Liver (tissue), 9 donors: ENCODE data around the gene SETD3. TPM values are rescaled to one million over a fixed set of nuclear protein-coding genes. Genes with fewer than 3 reads are reported as not detected.

ENCODE experiments used
- DNase-seq: peaks from one replicate; pipeline ENCODE4 v3.0.0-alpha.2; 2017; ENCODE audit warnings: low spot score
- H3K27ac ChIP-seq, 2 donors: one replicate each; pipeline ENCODE4 v1.7.0; 2013; ENCODE audit warnings: inconsistent platforms in 2 of 2, low read length in 2 of 2, control low read depth in 1 of 2, low read depth in 1 of 2, mild to moderate bottlenecking in 1 of 2
- H3K27me3 ChIP-seq, 4 donors: one replicate each; pipeline versions ENCODE4 v1.6.1 to v1.7.0; 2013; ENCODE audit warnings: low read length in 3 of 4, inconsistent platforms in 1 of 4, mild to moderate bottlenecking in 1 of 4, moderate library complexity in 1 of 4; ENCODE audit not compliant: control insufficient read depth in 4 of 4, insufficient read depth in 4 of 4
- H3K36me3 ChIP-seq, 4 donors: one replicate each; pipeline versions ENCODE4 v1.6.1 to v1.7.0; 2013; ENCODE audit warnings: low read length in 3 of 4, mild to moderate bottlenecking in 3 of 4, low read depth in 1 of 4, moderate library complexity in 1 of 4; ENCODE audit not compliant: control insufficient read depth in 4 of 4, insufficient read depth in 3 of 4
- H3K4me1 ChIP-seq, 4 donors: one replicate each; pipeline versions ENCODE4 v1.6.1 to v1.7.0; 2013; ENCODE audit warnings: low read length in 3 of 4, mild to moderate bottlenecking in 3 of 4, moderate library complexity in 1 of 4; ENCODE audit not compliant: control insufficient read depth in 4 of 4, insufficient read depth in 4 of 4
- H3K4me3 ChIP-seq, 3 donors: one replicate each; pipeline versions ENCODE4 v1.6.1 to v1.7.0; 2013; ENCODE audit warnings: low read length in 3 of 3, control low read depth in 1 of 3, low read depth in 1 of 3, mild to moderate bottlenecking in 1 of 3
- H3K9ac ChIP-seq, 2 donors: one replicate each; pipeline ENCODE4 v1.7.0; 2013; ENCODE audit warnings: low read length in 2 of 2, mild to moderate bottlenecking in 2 of 2, moderate library complexity in 2 of 2, control low read depth in 1 of 2, low read depth in 1 of 2
- H3K9me3 ChIP-seq, 4 donors: one replicate each; pipeline versions ENCODE4 v1.6.1 to v1.7.0; 2013; ENCODE audit warnings: low read length in 3 of 4; ENCODE audit not compliant: control insufficient read depth in 4 of 4
- CTCF ChIP-seq: fragments of 150-350 bp; IDR thresholded peaks from 2 replicates; pipeline ENCODE4 v1.5.1; 2017; ENCODE audit warnings: improper control_type of control experiment, low read depth, low read length; ENCODE audit not compliant: missing input control
- EGR1 ChIP-seq, 2 donors: IDR thresholded peaks; 2 replicates each; pipeline ENCODE4 v1.6.1; 2016 to 2018; ENCODE audit warnings: antibody characterized with exemption in 2 of 2, low read depth in 2 of 2
- FOXA1 ChIP-seq: IDR thresholded peaks from 2 replicates; pipeline ENCODE4 v1.6.1; 2016; ENCODE audit warnings: antibody characterized with exemption
- FOXA2 ChIP-seq: IDR thresholded peaks from 2 replicates; pipeline ENCODE4 v1.6.1; 2016; ENCODE audit warnings: antibody characterized with exemption
- GABPA ChIP-seq, 2 donors: IDR thresholded peaks in 1 of 2; conservative IDR thresholded peaks in 1 of 2; 2 replicates each; pipeline ENCODE4 v1.6.1; 2016; ENCODE audit warnings: antibody characterized with exemption in 2 of 2, mild to moderate bottlenecking in 1 of 2, moderate library complexity in 1 of 2
- HNF4A ChIP-seq, 2 donors: conservative IDR thresholded peaks; 2 replicates each; pipeline ENCODE4 v1.6.1; 2016; ENCODE audit warnings: antibody characterized with exemption in 2 of 2, mild to moderate bottlenecking in 2 of 2
- HNF4G ChIP-seq: IDR thresholded peaks from 2 replicates; pipeline ENCODE4 v1.6.1; 2016; ENCODE audit warnings: antibody characterized with exemption
- JUND ChIP-seq, 2 donors: IDR thresholded peaks; 2 replicates each; pipeline ENCODE4 v1.6.1; 2016; ENCODE audit warnings: antibody characterized with exemption in 2 of 2
- NR2F2 ChIP-seq: IDR thresholded peaks from 2 replicates; pipeline ENCODE4 v1.6.1; 2016; ENCODE audit warnings: antibody characterized with exemption
- RAD21 ChIP-seq, 2 donors: IDR thresholded peaks; 2 replicates each; pipeline ENCODE4 v1.6.1; 2016; ENCODE audit warnings: antibody characterized with exemption in 2 of 2, mild to moderate bottlenecking in 2 of 2
- RXRA ChIP-seq, 2 donors: IDR thresholded peaks; 2 replicates each; pipeline ENCODE4 v1.6.1; 2017 to 2018; ENCODE audit warnings: antibody characterized with exemption in 2 of 2, mild to moderate bottlenecking in 1 of 2
- SP1 ChIP-seq: IDR thresholded peaks from 2 replicates; pipeline ENCODE4 v1.6.1; 2018; ENCODE audit warnings: antibody characterized with exemption, mild to moderate bottlenecking
- TAF1 ChIP-seq: conservative IDR thresholded peaks from 2 replicates; pipeline ENCODE4 v1.6.1; 2016; ENCODE audit warnings: antibody characterized with exemption, mild to moderate bottlenecking
- YY1 ChIP-seq: IDR thresholded peaks from 2 replicates; pipeline ENCODE4 v1.6.1; 2016; ENCODE audit warnings: antibody characterized with exemption, mild to moderate bottlenecking
- WGBS: extraction: QIAGEN DNeasy Blood & Tissue Kit; methylation state at CpG from one replicate; pipeline ENCODE4 v1.1.7; 2013; 5-methylcytosine and 5-hydroxymethylcytosine counted together
- polyA plus RNA-seq, 2 donors: library from polyadenylated mRNA; stranded (reverse) in 1 of 2; unstranded in 1 of 2; fragments of 200-250 nt in 1 of 2; fragments of >200 nt in 1 of 2; fragmentation: Nextera tagmentation in 1 of 2; extraction: Ambion mirVana in 1 of 2; gene quantifications; one replicate each; pipeline versions ENCODE4 v1.2.1 to v1.2.3, GENCODE V29; 2013 to 2015
- total RNA-seq, 2 donors: library from RNA; depleted of rRNA; stranded (reverse); fragments of >200 nt; gene quantifications; one replicate each; pipeline ENCODE4 v1.2.3, GENCODE V29; 2014
- TF ChIP-seq, protein P1 (sequence below): IDR thresholded peaks from 2 replicates; pipeline ENCODE4 v1.6.1; 2016; ENCODE audit warnings: antibody characterized with exemption
- TF ChIP-seq, protein P2 (sequence below): IDR thresholded peaks from 2 replicates; pipeline ENCODE4 v1.6.1; 2016; ENCODE audit warnings: antibody characterized with exemption
- TF ChIP-seq, protein P3 (sequence below): IDR thresholded peaks from 2 replicates; pipeline ENCODE4 v1.6.1; 2016; ENCODE audit warnings: antibody characterized with exemption
- TF ChIP-seq, protein P4 (sequence below): IDR thresholded peaks from 2 replicates; pipeline ENCODE4 v1.6.1; 2016; ENCODE audit warnings: antibody characterized with exemption, mild to moderate bottlenecking
- donor health status: healthy.
- donor health status: healthy.
- donor health status: healthy.
- donor health status: healthy.
- donor health status: healthy.

The SETD3 gene
- total and polyA plus RNA-seq, 4 donors = 18.7 to 39.7 (median 19.4) TPM

GRCh38 chr14:99440278-99440677, 40.4 kb downstream of the SETD3 start:
- 96% methylated on average over 14 of the region's 14 CpGs for WGBS
- TF ChIP-seq RXRA (IDR thresholded peaks at IDR 0.05) = no peak
- TF ChIP-seq, protein P1, sequence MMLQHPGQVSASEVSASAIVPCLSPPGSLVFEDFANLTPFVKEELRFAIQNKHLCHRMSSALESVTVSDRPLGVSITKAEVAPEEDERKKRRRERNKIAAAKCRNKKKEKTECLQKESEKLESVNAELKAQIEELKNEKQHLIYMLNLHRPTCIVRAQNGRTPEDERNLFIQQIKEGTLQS = no peak
- TF ChIP-seq RAD21 (IDR thresholded peaks at IDR 0.05) = no peak
- TF ChIP-seq NR2F2 = no peak
- no peak for TF ChIP-seq CTCF
- no peak for TF ChIP-seq GABPA (IDR thresholded peaks at IDR 0.05 in 1 of 2, conservative IDR thresholded peaks at IDR 0.05 in 1 of 2)
- TF ChIP-seq EGR1 (IDR thresholded peaks at IDR 0.05; ENCODE audit: low read depth in 2 of 2) = no peak
- TF ChIP-seq TAF1 = no peak
- no peak for TF ChIP-seq HNF4A (conservative IDR thresholded peaks at IDR 0.05)
- TF ChIP-seq, protein P2, sequence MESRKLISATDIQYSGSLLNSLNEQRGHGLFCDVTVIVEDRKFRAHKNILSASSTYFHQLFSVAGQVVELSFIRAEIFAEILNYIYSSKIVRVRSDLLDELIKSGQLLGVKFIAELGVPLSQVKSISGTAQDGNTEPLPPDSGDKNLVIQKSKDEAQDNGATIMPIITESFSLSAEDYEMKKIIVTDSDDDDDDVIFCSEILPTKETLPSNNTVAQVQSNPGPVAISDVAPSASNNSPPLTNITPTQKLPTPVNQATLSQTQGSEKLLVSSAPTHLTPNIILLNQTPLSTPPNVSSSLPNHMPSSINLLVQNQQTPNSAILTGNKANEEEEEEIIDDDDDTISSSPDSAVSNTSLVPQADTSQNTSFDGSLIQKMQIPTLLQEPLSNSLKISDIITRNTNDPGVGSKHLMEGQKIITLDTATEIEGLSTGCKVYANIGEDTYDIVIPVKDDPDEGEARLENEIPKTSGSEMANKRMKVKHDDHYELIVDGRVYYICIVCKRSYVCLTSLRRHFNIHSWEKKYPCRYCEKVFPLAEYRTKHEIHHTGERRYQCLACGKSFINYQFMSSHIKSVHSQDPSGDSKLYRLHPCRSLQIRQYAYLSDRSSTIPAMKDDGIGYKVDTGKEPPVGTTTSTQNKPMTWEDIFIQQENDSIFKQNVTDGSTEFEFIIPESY = no peak
- no peak overlapping the region for H3K9ac ChIP-seq
- H3K4me3 ChIP-seq = no peak overlapping the region
- no peaks in the 10 kb centered on the region for H3K9me3 ChIP-seq
- DNase-seq = no peak
- peaks cover 0 to 19% (median 13%) of the 10 kb centered on the region in 4 donors for H3K36me3 ChIP-seq
- peaks cover 0 to 6% (median 2%) of the 10 kb centered on the region in 4 donors for H3K4me1 ChIP-seq
- no peaks in the 10 kb centered on the region for H3K27me3 ChIP-seq
- H3K27ac ChIP-seq = no peak overlapping the region

DNA sequence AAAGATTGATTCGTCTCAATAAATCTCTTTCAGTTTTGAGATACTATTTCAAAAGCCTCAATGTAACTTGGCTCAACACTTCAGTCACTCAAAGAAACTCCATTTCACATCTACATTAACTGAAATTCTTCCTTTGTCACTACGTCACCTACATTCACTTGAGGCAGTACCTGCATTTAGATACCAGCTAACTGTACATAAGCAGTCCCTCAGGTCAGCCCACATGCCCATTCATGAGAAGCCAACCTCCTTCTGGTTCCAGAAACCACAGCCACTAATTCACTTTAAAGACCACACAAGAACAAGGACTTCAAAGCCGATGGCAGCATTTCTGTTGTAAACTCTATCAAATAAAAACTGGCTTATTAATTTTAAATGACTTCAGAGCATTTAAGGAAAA, 43.0 kb downstream of the SETD3 start:
- Histone ChIP-seq H3K36me3 (peaks cover 1 to 12% (median 11%) of the 10 kb centered on the region in 4 donors), H3K4me3 (no peak overlapping the region), H3K27me3 (no peaks in the 10 kb centered on the region), H3K27ac (no peak overlapping the region), H3K9me3 (no peaks in the 10 kb centered on the region), H3K4me1 (peaks cover 0 to 9% (median 3%) of the 10 kb centered on the region in 4 donors), H3K9ac (no peak overlapping the region)
- 92% methylated on average over 3 of the region's 3 CpGs for WGBS
- TF ChIP-seq HNF4G (no peak), JUND (IDR thresholded peaks at IDR 0.05) (no peak), GABPA (IDR thresholded peaks at IDR 0.05 in 1 of 2, conservative IDR thresholded peaks at IDR 0.05 in 1 of 2) (no peak), YY1 (no peak), TAF1 (no peak), FOXA2 (no peak), FOXA1 (no peak), CTCF (no peak), HNF4A (conservative IDR thresholded peaks at IDR 0.05) (no peak), RAD21 (IDR thresholded peaks at IDR 0.05) (no peak), SP1 (no peak), EGR1 (IDR thresholded peaks at IDR 0.05; ENCODE audit: low read depth in 2 of 2) (no peak), NR2F2 (no peak)
- TF ChIP-seq, protein P3, sequence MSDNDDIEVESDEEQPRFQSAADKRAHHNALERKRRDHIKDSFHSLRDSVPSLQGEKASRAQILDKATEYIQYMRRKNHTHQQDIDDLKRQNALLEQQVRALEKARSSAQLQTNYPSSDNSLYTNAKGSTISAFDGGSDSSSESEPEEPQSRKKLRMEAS = no peak
- TF ChIP-seq, protein P4, sequence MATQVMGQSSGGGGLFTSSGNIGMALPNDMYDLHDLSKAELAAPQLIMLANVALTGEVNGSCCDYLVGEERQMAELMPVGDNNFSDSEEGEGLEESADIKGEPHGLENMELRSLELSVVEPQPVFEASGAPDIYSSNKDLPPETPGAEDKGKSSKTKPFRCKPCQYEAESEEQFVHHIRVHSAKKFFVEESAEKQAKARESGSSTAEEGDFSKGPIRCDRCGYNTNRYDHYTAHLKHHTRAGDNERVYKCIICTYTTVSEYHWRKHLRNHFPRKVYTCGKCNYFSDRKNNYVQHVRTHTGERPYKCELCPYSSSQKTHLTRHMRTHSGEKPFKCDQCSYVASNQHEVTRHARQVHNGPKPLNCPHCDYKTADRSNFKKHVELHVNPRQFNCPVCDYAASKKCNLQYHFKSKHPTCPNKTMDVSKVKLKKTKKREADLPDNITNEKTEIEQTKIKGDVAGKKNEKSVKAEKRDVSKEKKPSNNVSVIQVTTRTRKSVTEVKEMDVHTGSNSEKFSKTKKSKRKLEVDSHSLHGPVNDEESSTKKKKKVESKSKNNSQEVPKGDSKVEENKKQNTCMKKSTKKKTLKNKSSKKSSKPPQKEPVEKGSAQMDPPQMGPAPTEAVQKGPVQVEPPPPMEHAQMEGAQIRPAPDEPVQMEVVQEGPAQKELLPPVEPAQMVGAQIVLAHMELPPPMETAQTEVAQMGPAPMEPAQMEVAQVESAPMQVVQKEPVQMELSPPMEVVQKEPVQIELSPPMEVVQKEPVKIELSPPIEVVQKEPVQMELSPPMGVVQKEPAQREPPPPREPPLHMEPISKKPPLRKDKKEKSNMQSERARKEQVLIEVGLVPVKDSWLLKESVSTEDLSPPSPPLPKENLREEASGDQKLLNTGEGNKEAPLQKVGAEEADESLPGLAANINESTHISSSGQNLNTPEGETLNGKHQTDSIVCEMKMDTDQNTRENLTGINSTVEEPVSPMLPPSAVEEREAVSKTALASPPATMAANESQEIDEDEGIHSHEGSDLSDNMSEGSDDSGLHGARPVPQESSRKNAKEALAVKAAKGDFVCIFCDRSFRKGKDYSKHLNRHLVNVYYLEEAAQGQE = no peak
- TF ChIP-seq, protein P1 = no peak
- DNase-seq = no peak
